T-helper 1 cell treated with Interleukin-12 subunit alpha and Interleukin-12 subunit beta and Interleukin-4 antibody, amounts not matched to agents 30 ng/mL and 1 ng/mL, for 36 hours (primary cell): ENCODE results near the gene ECM1. TPM values are rescaled to one million over a fixed set of nuclear protein-coding genes. Genes with fewer than 3 reads are reported as not detected.

Source experiments
- intact Hi-C: fragments of 100-400 bp; cut with micrococcal nuclease; formaldehyde crosslinking; loops from one replicate; pipeline ENCODE4 v1.15.1; 2024
- total RNA-seq: library from RNA; stranded (reverse); gene quantifications from 2 replicates; pipeline ENCODE4 v1.2.3, GENCODE V29; 2022

The ECM1 gene
- total RNA-seq, 1 donor from 2014 or later = 1.8 TPM

DNA sequence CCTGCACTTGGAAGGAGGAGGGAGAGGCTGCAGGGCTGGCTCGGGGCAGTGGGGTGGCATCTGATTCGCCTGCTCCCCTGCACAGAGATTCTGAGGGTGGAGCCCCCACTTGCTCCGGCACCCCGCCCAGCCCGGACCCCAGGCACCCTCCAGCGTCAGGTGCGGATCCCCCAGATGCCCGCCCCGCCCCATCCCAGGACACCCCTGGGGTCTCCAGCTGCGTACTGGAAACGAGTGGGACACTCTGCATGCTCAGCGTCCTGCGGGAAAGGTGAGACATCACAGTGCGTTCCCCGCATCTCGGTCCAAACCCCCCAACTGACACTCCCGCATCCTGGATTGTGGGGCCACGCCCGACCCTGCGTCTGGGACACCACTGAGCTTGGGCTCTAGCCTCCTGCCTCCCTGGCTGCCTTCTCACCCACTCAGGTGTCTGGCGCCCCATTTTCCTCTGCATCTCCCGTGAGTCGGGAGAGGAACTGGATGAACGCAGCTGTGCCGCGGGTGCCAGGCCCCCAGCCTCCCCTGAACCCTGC lies 49.2 kb downstream of the ECM1 start:
- intact Hi-C loops = no loop called here

DNA sequence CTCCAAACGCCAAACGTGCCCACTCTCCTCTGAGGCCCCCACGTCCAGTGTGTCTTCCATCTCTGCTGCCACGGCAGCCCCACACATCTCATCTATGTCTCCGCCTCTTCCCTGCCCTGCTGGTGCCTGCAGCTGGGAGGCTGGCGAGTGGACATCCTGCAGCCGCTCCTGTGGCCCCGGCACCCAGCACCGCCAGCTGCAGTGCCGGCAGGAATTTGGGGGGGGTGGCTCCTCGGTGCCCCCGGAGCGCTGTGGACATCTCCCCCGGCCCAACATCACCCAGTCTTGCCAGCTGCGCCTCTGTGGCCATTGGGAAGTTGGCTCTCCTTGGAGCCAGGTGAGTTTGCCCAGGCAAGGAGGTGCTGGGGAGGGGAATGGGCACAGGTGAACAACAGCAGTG lies 49.9 kb downstream of the ECM1 start:
- intact Hi-C loops = no loop called here

DNA sequence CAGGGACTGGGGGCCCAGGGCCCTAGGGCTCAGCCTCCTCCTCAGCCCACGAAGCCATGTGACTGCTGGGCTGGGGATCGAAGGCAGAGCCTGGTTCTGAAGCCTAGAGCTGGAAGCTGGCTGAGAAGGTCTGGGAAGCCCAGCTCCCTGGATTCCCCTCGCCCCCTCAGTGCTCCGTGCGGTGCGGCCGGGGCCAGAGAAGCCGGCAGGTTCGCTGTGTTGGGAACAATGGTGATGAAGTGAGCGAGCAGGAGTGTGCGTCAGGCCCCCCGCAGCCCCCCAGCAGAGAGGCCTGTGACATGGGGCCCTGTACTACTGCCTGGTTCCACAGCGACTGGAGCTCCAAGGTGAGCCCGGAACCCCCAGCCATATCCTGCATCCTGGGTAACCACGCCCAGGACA lies 50.4 kb downstream of the ECM1 start:
- intact Hi-C loops = no loop called here

DNA sequence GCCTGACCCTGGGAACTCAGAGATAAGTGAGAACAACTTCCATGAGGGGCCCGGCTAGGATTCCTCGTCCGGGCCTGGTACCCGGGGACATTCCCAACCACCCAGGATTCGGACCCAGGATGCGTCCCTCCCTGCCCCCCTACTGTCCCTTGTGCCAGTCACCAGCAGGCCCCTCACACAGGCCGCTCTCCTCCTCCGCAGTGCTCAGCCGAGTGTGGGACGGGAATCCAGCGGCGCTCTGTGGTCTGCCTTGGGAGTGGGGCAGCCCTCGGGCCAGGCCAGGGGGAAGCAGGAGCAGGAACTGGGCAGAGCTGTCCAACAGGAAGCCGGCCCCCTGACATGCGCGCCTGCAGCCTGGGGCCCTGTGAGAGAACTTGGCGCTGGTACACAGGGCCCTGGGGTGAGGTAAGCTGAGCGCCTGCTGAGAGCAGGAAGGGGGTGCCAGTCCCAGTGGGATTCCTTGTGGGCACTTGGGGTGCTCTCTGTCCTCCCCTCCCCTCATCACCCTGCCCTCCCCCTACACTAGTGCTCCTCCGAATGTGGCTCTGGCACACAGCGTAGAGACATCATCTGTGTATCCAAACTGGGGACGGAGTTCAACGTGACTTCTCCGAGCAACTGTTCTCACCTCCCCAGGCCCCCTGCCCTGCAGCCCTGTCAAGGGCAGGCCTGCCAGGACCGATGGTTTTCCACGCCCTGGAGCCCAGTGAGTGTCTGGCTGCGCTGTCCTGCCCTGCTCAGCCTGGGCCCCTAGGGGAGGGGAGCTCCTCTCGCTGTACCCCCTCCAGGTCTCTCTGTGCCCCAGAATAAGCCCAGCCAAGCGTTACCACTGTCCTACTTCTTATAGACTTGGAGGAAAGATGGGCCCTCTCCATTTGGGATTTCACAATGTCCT lies 51.1 kb downstream of the ECM1 start:
- intact Hi-C loops = no loop called here

DNA sequence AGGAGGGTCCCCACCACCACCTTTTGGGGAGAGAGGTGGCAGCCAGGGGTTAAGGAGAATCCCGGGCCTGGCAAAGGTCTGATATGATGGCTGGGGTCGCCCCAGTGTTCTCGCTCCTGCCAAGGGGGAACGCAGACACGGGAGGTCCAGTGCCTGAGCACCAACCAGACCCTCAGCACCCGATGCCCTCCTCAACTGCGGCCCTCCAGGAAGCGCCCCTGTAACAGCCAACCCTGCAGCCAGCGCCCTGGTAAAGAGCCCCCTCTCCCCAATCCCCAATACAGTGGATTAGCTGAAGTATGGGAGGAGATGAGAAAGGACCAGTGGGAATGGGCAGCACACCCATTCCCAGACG lies 51.7 kb downstream of the ECM1 start:
- intact Hi-C loops = loop anchor here (1.0 to 5.0 kb wide), 11 partner anchors 7 to 723 kb away; partner anchors contain the start of genes ANP32E, CDC42SE1, CTSS and TARS2

DNA sequence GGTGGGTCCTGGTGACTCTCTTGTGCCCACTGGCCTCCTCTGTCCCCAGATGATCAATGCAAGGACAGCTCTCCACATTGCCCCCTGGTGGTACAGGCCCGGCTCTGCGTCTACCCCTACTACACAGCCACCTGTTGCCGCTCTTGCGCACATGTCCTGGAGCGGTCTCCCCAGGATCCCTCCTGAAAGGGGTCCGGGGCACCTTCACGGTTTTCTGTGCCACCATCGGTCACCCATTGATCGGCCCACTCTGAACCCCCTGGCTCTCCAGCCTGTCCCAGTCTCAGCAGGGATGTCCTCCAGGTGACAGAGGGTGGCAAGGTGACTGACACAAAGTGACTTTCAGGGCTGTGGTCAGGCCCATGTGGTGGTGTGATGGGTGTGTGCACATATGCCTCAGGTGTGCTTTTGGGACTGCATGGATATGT lies 52.1 kb downstream of the ECM1 start:
- intact Hi-C loops = loop anchor here (1.0 to 5.0 kb wide), 11 partner anchors 8 to 722 kb away; partner anchors contain the start of genes ANP32E, CDC42SE1, CTSS and TARS2

DNA sequence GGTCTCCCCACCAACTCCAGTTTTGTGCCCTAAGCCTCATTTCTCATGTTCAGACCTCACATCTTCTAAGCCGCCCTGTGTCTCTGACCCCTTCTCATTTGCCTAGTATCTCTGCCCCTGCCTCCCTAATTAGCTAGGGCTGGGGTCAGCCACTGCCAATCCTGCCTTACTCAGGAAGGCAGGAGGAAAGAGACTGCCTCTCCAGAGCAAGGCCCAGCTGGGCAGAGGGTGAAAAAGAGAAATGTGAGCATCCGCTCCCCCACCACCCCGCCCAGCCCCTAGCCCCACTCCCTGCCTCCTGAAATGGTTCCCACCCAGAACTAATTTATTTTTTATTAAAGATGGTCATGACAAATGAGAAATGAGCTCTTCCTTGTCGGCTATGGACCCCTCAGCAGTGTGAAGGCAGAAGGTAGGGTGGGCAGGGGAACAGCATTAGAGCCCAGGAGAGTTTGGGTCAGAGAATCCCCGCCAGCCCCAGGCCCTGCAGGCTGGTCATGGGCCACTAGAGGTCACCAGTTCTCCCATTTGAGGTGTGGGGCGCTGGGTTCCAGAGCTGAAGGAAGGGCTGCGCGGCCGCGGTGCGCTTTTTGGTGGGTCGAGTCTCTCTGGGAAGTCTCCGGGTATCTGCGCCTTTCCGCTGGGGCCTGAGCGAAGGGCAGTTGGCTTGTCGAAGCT lies 52.8 kb downstream of the ECM1 start:
- intact Hi-C loops = loop anchor here (1.0 to 5.0 kb wide), 13 partner anchors 8 to 722 kb away; partner anchors contain the start of genes ANP32E, CDC42SE1, CTSS and TARS2

DNA sequence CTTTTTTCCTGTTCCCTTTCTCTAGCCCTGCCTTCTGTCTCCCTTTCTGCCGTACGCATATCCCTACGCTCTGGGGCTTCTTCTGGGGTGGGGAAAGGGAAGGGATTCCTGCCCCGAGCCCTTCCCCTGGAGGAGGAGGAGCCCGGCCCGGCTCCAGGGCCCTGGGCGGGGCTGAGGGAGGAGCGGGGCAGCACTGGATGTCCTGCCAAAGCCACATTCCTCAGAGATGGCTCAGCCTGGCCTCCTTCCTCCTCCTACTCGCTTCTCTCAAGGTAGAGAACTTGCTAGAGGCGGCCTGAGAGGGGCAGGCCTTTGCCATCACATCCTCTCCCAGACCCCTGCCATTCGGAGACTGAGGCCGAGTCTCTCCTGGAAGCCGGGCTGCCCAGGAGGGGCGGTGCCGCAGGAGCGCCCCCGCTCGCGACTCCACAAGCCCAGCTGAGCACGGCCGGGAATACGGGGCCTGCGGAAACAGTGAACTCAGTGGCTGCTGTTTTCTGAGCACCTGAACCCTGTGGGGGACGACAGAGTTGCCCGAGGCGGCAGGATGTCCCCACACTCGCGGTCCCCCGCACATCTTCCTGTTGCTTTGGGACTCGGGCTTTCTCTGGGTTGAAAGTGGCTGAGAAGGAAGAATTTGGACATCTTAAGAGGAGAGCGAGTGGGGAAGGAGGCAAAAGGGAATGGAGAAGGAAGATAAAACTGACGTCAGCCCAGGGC lies 53.5 kb downstream of the ECM1 start:
- intact Hi-C loops = loop anchor here (1.0 to 5.0 kb wide), 9 partner anchors 45 to 721 kb away; partner anchors contain the start of genes ANP32E, CDC42SE1, CTSS and ZNF687

DNA sequence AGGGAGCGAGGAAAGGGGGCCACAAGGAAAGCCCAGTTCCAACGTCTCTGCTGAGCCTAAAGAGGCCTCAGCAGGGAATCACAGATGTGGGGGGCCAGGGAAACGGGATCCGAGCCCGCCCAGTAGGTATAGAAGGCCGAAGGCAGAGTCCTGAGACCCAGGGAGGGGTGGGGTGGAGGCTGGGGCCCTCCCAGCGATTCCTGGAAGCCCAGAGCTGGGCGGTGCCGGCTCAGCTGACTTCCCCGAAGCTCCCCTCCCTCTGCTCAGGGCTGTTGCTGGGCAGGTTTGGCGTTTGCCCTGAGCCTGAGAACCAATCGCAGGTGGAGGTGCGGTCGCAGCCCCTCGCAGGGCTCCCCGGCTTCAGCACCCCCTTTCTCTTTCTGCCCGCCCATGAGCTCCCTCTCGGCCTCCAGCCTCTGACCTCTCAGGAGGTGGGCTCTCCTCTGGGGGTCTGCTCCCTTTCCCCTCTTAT lies 54.1 kb downstream of the ECM1 start:
- intact Hi-C loops = loop anchor here (1.0 to 5.0 kb wide), 14 partner anchors 17 to 720 kb away; partner anchors contain the start of genes ANP32E, ARNT, CDC42SE1 and CTSS

DNA sequence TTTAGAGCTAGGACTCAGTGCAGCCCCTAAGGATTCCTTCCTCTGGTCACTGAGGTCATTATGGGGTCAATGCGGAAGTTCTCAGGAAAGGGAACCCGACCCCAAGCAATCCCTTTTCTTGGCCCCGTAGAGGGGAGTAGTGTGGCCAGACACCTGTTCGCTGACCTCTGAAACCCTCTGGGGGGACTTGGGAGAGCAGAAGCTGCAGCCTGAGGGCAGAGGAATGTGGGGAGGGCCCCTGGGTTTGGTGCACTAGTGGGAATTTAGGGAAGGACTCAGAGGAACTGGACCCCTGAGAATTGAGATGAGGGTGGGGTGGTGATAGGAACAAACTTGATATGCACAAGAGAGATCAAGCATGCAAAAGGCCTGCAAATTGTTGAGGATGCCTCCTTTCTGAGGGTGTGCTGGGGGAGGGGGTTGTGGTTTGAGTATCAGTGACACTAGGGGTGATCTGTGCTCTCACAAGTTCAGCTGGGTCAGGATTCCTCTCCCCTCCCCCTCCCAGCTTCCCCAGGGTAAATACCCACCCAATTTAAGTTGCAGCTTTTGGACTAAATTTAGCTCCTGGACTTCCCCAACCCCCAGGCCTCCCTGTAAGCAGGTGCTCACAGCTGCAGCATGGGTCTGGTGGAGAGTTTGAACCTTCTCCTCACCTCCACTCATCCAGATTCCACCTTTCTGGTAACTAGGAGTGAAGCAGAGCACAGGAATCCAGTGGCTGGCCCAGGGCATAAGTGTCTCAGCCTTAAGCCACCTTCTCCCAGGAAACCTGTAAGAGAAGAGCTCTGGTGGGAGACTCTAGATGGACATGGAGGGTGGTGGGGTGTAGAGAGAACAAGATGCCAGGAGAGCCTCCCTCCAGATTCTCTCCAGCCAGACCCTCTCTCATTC lies 54.8 kb downstream of the ECM1 start:
- intact Hi-C loops = loop anchor here (1.0 to 5.0 kb wide), 11 partner anchors 17 to 720 kb away; partner anchors contain the start of genes ARNT, CDC42SE1, CTSS and ENSA

Other genes starting within 250 kb of the ECM1 start
- 146 TPM in 2 replicates for gene APH1A, start 239.1 kb upstream of the ECM1 start, total RNA-seq
- gene C1orf54, start 235.3 kb upstream of the ECM1 start, total RNA-seq = 1.2 and 2.8 TPM in 2 replicates
- 1.1 and 1.5 TPM in 2 replicates for gene CIART, start 225.6 kb upstream of the ECM1 start, total RNA-seq
- 64.5 and 66.6 TPM in 2 replicates for gene MRPS21, start 214.2 kb upstream of the ECM1 start, total RNA-seq
- gene PRPF3, start 186.6 kb upstream of the ECM1 start, total RNA-seq = 93.9 and 99.3 TPM in 2 replicates
- 30.3 and 31.1 TPM in 2 replicates for gene RPRD2, start 144.0 kb upstream of the ECM1 start, total RNA-seq
- 38.0 and 40.8 TPM in 2 replicates for gene TARS2, start 20.7 kb upstream of the ECM1 start, total RNA-seq
- not detected in 2 replicates for gene FALEC, start 7.6 kb downstream of the ECM1 start, total RNA-seq
- gene ADAMTSL4, start 41.3 kb downstream of the ECM1 start, total RNA-seq = 0.95 and 1.1 TPM in 2 replicates
- 433 and 435 TPM in 2 replicates for gene MCL1, start 71.5 kb downstream of the ECM1 start, total RNA-seq
- 205 and 206 TPM in 2 replicates for gene ENSA, start 121.5 kb downstream of the ECM1 start, total RNA-seq
- 19.3 and 24.7 TPM in 2 replicates for gene GOLPH3L, start 189.0 kb downstream of the ECM1 start, total RNA-seq
- 0.51 TPM in 1 of 2 replicates, not detected in the other for gene HORMAD1, start 212.8 kb downstream of the ECM1 start, total RNA-seq